IMR-90 (cell line): ENCODE results near the gene PRF1.

Experiments
- BHLHE40 ChIP-seq: fragments of 150-350 bp; IDR thresholded peaks from 2 replicates; pipeline ENCODE4 v1.6.1; 2016; ENCODE audit warnings: mild to moderate bottlenecking, low read depth, low read length
- CEBPB ChIP-seq: IDR thresholded peaks from 2 replicates; pipeline ENCODE4 v1.6.1; 2012; ENCODE audit warnings: low read depth, low read length, improper control_type of control experiment
- FOS ChIP-seq: fragments of 150-350 bp; IDR thresholded peaks from 2 replicates; pipeline ENCODE4 v1.6.1; 2016; ENCODE audit warnings: low read depth, low read length
- MXI1 ChIP-seq: IDR thresholded peaks from 2 replicates; pipeline ENCODE4 v1.6.1; 2012; ENCODE audit warnings: low read depth, mild to moderate bottlenecking, low read length, moderate library complexity, borderline replicate concordance
- POLR2A ChIP-seq: IDR thresholded peaks from 2 replicates; pipeline ENCODE4 v1.6.1; 2012; ENCODE audit warnings: mild to moderate bottlenecking, low read depth, low read length
- RAD21 ChIP-seq: IDR thresholded peaks from 2 replicates; pipeline ENCODE4 v1.6.1; 2012; ENCODE audit warnings: low read length, improper control_type of control experiment
- RFX5 ChIP-seq: IDR thresholded peaks from 2 replicates; pipeline ENCODE4 v1.8.0; 2012; ENCODE audit warnings: low read depth, mild to moderate bottlenecking, low read length, moderate library complexity
- SMC3 ChIP-seq: fragments of 150-350 bp; IDR thresholded peaks from 2 replicates; pipeline ENCODE4 v1.6.1; 2016; ENCODE audit warnings: low read depth, mild to moderate bottlenecking, antibody characterized with exemption, low read length, moderate library complexity
- TF ChIP-seq, protein P1 (sequence below): conservative IDR thresholded peaks from 2 replicates; pipeline ENCODE4 v1.5.1; 2012; ENCODE audit warnings: mild to moderate bottlenecking, low read depth, low read length, improper control_type of control experiment
- TF ChIP-seq, protein P2 (sequence below): fragments of 150-350 bp; IDR thresholded peaks from 2 replicates; pipeline ENCODE4 v1.6.1; 2017; ENCODE audit warnings: mild to moderate bottlenecking, antibody characterized with exemption, low read length, low read depth

DNA sequence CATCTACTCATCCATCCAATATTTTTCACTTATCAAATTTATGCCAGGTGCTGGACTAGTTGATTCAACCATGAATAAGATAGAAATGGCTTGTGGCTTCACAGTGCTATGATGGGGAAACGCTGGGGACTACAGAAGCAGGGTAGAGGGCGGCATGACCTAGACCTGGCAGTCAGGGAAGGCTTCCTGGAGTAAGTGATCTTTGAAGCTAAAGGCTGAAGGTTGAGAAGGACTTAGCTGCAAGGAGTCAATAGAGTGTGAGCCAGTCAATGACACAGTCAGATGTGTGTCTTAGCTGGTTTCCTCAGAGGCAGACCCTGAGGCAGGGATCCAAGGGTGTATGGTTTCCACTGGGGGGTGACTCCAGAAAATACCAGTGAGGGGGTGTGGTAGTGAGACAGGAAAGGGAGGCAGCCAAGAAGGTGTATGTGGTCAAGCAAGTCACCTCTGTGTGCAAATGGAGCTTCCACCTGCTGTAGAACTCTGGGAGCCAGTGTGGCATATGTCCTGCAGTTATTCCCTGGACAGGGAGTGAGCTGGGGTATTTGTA lies 10.3 kb downstream of the PRF1 start:
- TF ChIP-seq, protein P1, sequence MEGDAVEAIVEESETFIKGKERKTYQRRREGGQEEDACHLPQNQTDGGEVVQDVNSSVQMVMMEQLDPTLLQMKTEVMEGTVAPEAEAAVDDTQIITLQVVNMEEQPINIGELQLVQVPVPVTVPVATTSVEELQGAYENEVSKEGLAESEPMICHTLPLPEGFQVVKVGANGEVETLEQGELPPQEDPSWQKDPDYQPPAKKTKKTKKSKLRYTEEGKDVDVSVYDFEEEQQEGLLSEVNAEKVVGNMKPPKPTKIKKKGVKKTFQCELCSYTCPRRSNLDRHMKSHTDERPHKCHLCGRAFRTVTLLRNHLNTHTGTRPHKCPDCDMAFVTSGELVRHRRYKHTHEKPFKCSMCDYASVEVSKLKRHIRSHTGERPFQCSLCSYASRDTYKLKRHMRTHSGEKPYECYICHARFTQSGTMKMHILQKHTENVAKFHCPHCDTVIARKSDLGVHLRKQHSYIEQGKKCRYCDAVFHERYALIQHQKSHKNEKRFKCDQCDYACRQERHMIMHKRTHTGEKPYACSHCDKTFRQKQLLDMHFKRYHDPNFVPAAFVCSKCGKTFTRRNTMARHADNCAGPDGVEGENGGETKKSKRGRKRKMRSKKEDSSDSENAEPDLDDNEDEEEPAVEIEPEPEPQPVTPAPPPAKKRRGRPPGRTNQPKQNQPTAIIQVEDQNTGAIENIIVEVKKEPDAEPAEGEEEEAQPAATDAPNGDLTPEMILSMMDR: no peak
- TF ChIP-seq BHLHE40 (no peak), RAD21 (no peak), POLR2A (no peak), SMC3 (no peak), RFX5 (no peak), MXI1 (no peak), CEBPB (no peak), FOS (no peak)
- TF ChIP-seq, protein P2, sequence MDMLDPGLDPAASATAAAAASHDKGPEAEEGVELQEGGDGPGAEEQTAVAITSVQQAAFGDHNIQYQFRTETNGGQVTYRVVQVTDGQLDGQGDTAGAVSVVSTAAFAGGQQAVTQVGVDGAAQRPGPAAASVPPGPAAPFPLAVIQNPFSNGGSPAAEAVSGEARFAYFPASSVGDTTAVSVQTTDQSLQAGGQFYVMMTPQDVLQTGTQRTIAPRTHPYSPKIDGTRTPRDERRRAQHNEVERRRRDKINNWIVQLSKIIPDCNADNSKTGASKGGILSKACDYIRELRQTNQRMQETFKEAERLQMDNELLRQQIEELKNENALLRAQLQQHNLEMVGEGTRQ: no peak
